CD4-positive, alpha-beta T cell (primary cell): ENCODE data around the gene GPNMB. TPM values are rescaled to one million over a fixed set of nuclear protein-coding genes. Genes with fewer than 3 reads are reported as not detected.

Experiments used
- ATAC-seq: fragments of 200-7000 bp; cut with Tn5 transposase; one replicate; pipeline ENCODE4 v1.10.0; 2022; ENCODE audit warnings: mild to moderate bottlenecking; ENCODE audit not compliant: poor library complexity
- CTCF ChIA-PET: fragments of 350-600 bp; sonication (Branson Sonifier 250); formaldehyde crosslinking; loops from one replicate; lab custom pipeline; 2021; ENCODE audit warnings: antibody characterized with exemption, inconsistent platforms; lab: Charles Lee
- POLR2A ChIA-PET: fragments of 350-600 bp; sonication (Branson Sonifier 250); formaldehyde crosslinking; loops from one replicate; lab custom pipeline; 2021; ENCODE audit warnings: antibody characterized with exemption, inconsistent platforms; lab: Charles Lee
- DNase-seq, 14 experiments: peaks; one replicate each; pipeline ENCODE4 v3.0.0-alpha.2; 2013 to 2020; ENCODE audit warnings: mixed read lengths in 2 of 14
- H3K27ac ChIP-seq, 2 donors: one replicate each; pipeline versions ENCODE4 v1.5.1 to v1.7.0; 2013; ENCODE audit warnings: low read length in 2 of 2, low read depth in 1 of 2, mild to moderate bottlenecking in 1 of 2
- H3K27me3 ChIP-seq, 2 experiments: 1 replicate in 1 of 2; 2 replicates in 1 of 2; pipeline versions ENCODE4 v1.6.1 to v1.7.0; 2013; ENCODE audit warnings: low read length in 2 of 2, control low read depth in 1 of 2, mild to moderate bottlenecking in 1 of 2, moderate library complexity in 1 of 2; ENCODE audit not compliant: insufficient read depth in 2 of 2, control insufficient read depth in 1 of 2
- H3K36me3 ChIP-seq: one replicate; pipeline ENCODE4 v1.6.1; 2013; ENCODE audit warnings: low read length, control low read depth; ENCODE audit not compliant: insufficient read depth
- H3K4me1 ChIP-seq: one replicate; pipeline ENCODE4 v1.6.1; 2013; ENCODE audit warnings: low read length, control low read depth; ENCODE audit not compliant: insufficient read depth
- H3K4me3 ChIP-seq: one replicate; pipeline ENCODE4 v1.5.1; 2013; ENCODE audit warnings: mild to moderate bottlenecking, low read length, moderate library complexity
- H3K9me3 ChIP-seq, 2 experiments: 1 replicate in 1 of 2; 2 replicates in 1 of 2; pipeline versions ENCODE4 v1.6.1 to v1.7.0; 2013; ENCODE audit warnings: low read length in 2 of 2, mild to moderate bottlenecking in 2 of 2, control low read depth in 1 of 2, moderate library complexity in 1 of 2; ENCODE audit not compliant: control insufficient read depth in 1 of 2, insufficient read depth in 1 of 2
- H3K27ac Mint-ChIP-seq: one replicate; pipeline ENCODE4 v1.8.0; 2020; ENCODE audit warnings: mixed read lengths
- H3K27me3 Mint-ChIP-seq: one replicate; pipeline ENCODE4 v1.8.0; 2021; ENCODE audit warnings: mixed read lengths
- H3K36me3 Mint-ChIP-seq: one replicate; pipeline ENCODE4 v1.8.0; 2021; ENCODE audit warnings: low read depth, mixed read lengths
- H3K4me1 Mint-ChIP-seq: one replicate; pipeline ENCODE4 v1.8.0; 2021; ENCODE audit warnings: low read depth, mixed read lengths
- H3K4me3 Mint-ChIP-seq: one replicate; pipeline ENCODE4 v1.8.0; 2020; ENCODE audit warnings: mild to moderate bottlenecking, mixed read lengths
- H3K9me3 Mint-ChIP-seq: one replicate; pipeline ENCODE4 v1.8.0; 2020; ENCODE audit warnings: mixed read lengths
- CTCF ChIP-seq: fragments of 200-600 bp; IDR thresholded peaks from one replicate; pipeline ENCODE4 v1.8.0; 2022; ENCODE audit warnings: antibody characterized with exemption, mild to moderate bottlenecking
- intact Hi-C, 2 experiments: fragments of 100-400 bp; cut with DNase I in 1 of 2; cut with micrococcal nuclease in 1 of 2; formaldehyde crosslinking; loops; one replicate each; pipeline versions ENCODE4 v1.15.1 to v1.9.0; 2023 to 2025; cut with DNase I, micrococcal nuclease
- total RNA-seq, 174 experiments: library from RNA in 2 of 174; stranded (reverse) in 2 of 174; gene quantifications; one replicate each; pipeline ENCODE4 v1.2.3 and lab custom pipeline; 2021 to 2026

GPNMB gene
- total RNA-seq, 2 experiments from 2014 or later, result not detected

- H3K9me3 Mint-ChIP-seq, result peaks cover 8% of the 10 kb centered on the region
- Histone ChIP-seq H3K4me3 (no peak overlapping the region), H3K36me3 (no peaks in the 10 kb centered on the region), H3K27me3 (peaks cover 39 to 44% of the 10 kb centered on the region in 2 experiments), H3K27ac (no peak overlapping the region), H3K4me1 (peaks cover 9% of the 10 kb centered on the region), H3K9me3 (peaks cover 0 to 12% of the 10 kb centered on the region in 2 experiments)
- POLR2A ChIA-PET, result no interaction called here
- no peak for DNase-seq
- no peaks in the 10 kb centered on the region for H3K36me3 Mint-ChIP-seq
- no peak overlapping the region for H3K4me3 Mint-ChIP-seq
- no peaks in the 10 kb centered on the region for H3K4me1 Mint-ChIP-seq
- CTCF ChIA-PET, result no interaction called here
- intact Hi-C loops, result no loop called here
- H3K27ac Mint-ChIP-seq, result no peak overlapping the region
- peaks cover 72% of the 10 kb centered on the region for H3K27me3 Mint-ChIP-seq
- ATAC-seq, result no peak
- TF ChIP-seq CTCF, result no peak
These were observed 549 bp downstream of the GPNMB start for GRCh38 chr7:23247046-23247602.

- POLR2A ChIA-PET, result no interaction called here
- ATAC-seq (no peak), DNase-seq (peak in 3 of 14 experiments; percentile 12 to 37 (median 36))
- no peak for TF ChIP-seq CTCF
- Mint-ChIP-seq H3K4me1 (no peaks in the 10 kb centered on the region), H3K27me3 (peaks cover 78% of the 10 kb centered on the region), H3K4me3 (no peak overlapping the region), H3K9me3 (peaks cover 8% of the 10 kb centered on the region), H3K36me3 (no peaks in the 10 kb centered on the region), H3K27ac (no peak overlapping the region)
- no peak overlapping the region for H3K27ac ChIP-seq
- H3K27me3 ChIP-seq, result peaks cover 37 to 51% of the 10 kb centered on the region in 2 experiments
- peaks cover 9% of the 10 kb centered on the region for H3K4me1 ChIP-seq
- H3K36me3 ChIP-seq, result no peaks in the 10 kb centered on the region
- H3K4me3 ChIP-seq, result peak overlapping the region; percentile 19
- CTCF ChIA-PET, result no interaction called here
- intact Hi-C loops, result no loop called here
- peaks cover 0 to 12% of the 10 kb centered on the region in 2 experiments for H3K9me3 ChIP-seq
These were observed 1.2 kb downstream of the GPNMB start for GRCh38 chr7:23247603-23248335.

GRCh38 chr7:23249486-23249885 lies 2.9 kb downstream of the GPNMB start:
- CTCF ChIA-PET, result no interaction called here
- no peak for ATAC-seq
- no peaks in the 10 kb centered on the region for H3K36me3 ChIP-seq
- intact Hi-C loops, result no loop called here
- Mint-ChIP-seq H3K4me3 (no peak overlapping the region), H3K27me3 (peaks cover 81% of the 10 kb centered on the region), H3K9me3 (peaks cover 8% of the 10 kb centered on the region), H3K36me3 (no peaks in the 10 kb centered on the region), H3K27ac (no peak overlapping the region), H3K4me1 (no peaks in the 10 kb centered on the region)
- no peak for TF ChIP-seq CTCF
- H3K27me3 ChIP-seq, result peaks cover 40 to 48% of the 10 kb centered on the region in 2 experiments
- no peak for DNase-seq
- POLR2A ChIA-PET, result no interaction called here
- peaks cover 9% of the 10 kb centered on the region for H3K4me1 ChIP-seq
- H3K27ac ChIP-seq, result no peak overlapping the region
- H3K4me3 ChIP-seq, result no peak overlapping the region
- peaks cover 0 to 12% of the 10 kb centered on the region in 2 experiments for H3K9me3 ChIP-seq
